K562 (cell line): Measurements from ENCODE around the gene ADAM8. TPM values are rescaled to one million over a fixed set of nuclear protein-coding genes. Genes with fewer than 3 reads are reported as not detected.

ENCODE experiments used
- ATF7 ChIP-seq: fragments of 450-650 bp; IDR thresholded peaks from 2 replicates; pipeline ENCODE4 v1.7.1; 2014; ENCODE audit warnings: mild to moderate bottlenecking, moderate library complexity
- CBFA2T2 ChIP-seq: fragments of 450-650 bp; conservative IDR thresholded peaks from 2 replicates; pipeline ENCODE4 v1.6.1; 2017; ENCODE audit warnings: mild to moderate bottlenecking
- CCAR2 ChIP-seq: fragments of 200-400 bp; formaldehyde crosslinking; IDR thresholded peaks from 2 replicates; pipeline ENCODE4 v1.6.1; 2017; ENCODE audit warnings: mild to moderate bottlenecking, low read depth, low read length
- CTCF ChIP-seq, 3 experiments: IDR thresholded peaks in 2 of 3; conservative IDR thresholded peaks in 1 of 3; 2 replicates each; pipeline ENCODE4 v1.5.1; 2011 to 2012; ENCODE audit warnings: low read length in 3 of 3, mild to moderate bottlenecking in 3 of 3, control low read depth in 2 of 3, improper control_type of control experiment in 1 of 3, inconsistent platforms in 1 of 3, low read depth in 1 of 3, mixed read lengths in 1 of 3, moderate library complexity in 1 of 3; ENCODE audit not compliant: insufficient read depth in 2 of 3
- ELK3 ChIP-seq: fragments of 450-650 bp; formaldehyde crosslinking; IDR thresholded peaks from 2 replicates; pipeline ENCODE4 v1.4.0; 2020; ENCODE audit warnings: mild to moderate bottlenecking
- ETV5 ChIP-seq: sonication (generic); formaldehyde crosslinking; IDR thresholded peaks from 2 replicates; pipeline ENCODE4 v1.4.0; 2020; ENCODE audit warnings: low read depth, mild to moderate bottlenecking, missing genetic modification reagents
- NFYB ChIP-seq: IDR thresholded peaks from 2 replicates; pipeline ENCODE4 v1.6.1; 2011; ENCODE audit warnings: mild to moderate bottlenecking, moderate library complexity; ENCODE audit not compliant: insufficient read length; ENCODE audit errors: extremely low read depth
- PURB ChIP-seq: sonication (generic); formaldehyde crosslinking; IDR thresholded peaks from 2 replicates; pipeline ENCODE4 v1.9.0; 2021; ENCODE audit warnings: low read depth, mild to moderate bottlenecking, missing genetic modification reagents
- SFPQ ChIP-seq: fragments of 200-400 bp; formaldehyde crosslinking; IDR thresholded peaks from 2 replicates; pipeline ENCODE4 v1.6.1; 2017; ENCODE audit warnings: mild to moderate bottlenecking, low read depth, low read length, moderate library complexity
- TAF15 ChIP-seq: fragments of 200-400 bp; formaldehyde crosslinking; IDR thresholded peaks from 2 replicates; pipeline ENCODE4 v1.6.1; 2017; ENCODE audit warnings: mild to moderate bottlenecking, low read depth, low read length, moderate library complexity
- TCF3 ChIP-seq: sonication (generic); formaldehyde crosslinking; IDR thresholded peaks from 2 replicates; pipeline ENCODE4 v1.4.0; 2020; ENCODE audit warnings: mild to moderate bottlenecking, missing genetic modification reagents
- TOE1 ChIP-seq, 2 experiments: fragments of 450-650 bp in 1 of 2; sonication (generic) in 1 of 2; formaldehyde crosslinking in 1 of 2; IDR thresholded peaks; 2 replicates each; pipeline versions ENCODE4 v1.7.1 to v1.8.0; 2016 to 2022; ENCODE audit warnings: borderline replicate concordance in 2 of 2, mild to moderate bottlenecking in 2 of 2, antibody characterized with exemption in 1 of 2, inconsistent platforms in 1 of 2, low read depth in 1 of 2, missing genetic modification reagents in 1 of 2, moderate library complexity in 1 of 2
- polyA plus RNA-seq, 8 experiments: library from polyadenylated mRNA; depleted of rRNA in 4 of 8; stranded (reverse) in 5 of 8; unstranded in 3 of 8; fragments of >200 nt; fragmentation: Nextera tagmentation in 2 of 8; fragmentation: Illumina TruSeq in 1 of 8; extraction: Ambion mirVana in 2 of 8; extraction: Trizol in 1 of 8; gene quantifications; 2 replicates each; pipeline versions ENCODE4 v1.2.1 to v1.2.3, GENCODE V29; 2011 to 2014; ENCODE audit warnings: inconsistent platforms in 1 of 8, missing spikeins in 1 of 8
- total RNA-seq, 7 experiments: library from RNA; depleted of rRNA in 6 of 7; stranded (reverse); fragments of >200 nt in 6 of 7; fragmentation: Illumina TruSeq in 2 of 7; extraction: Trizol in 2 of 7; gene quantifications; 2 replicates each; pipeline versions ENCODE4 v1.2.1 to v1.2.3, GENCODE V29; 2011 to 2021; ENCODE audit warnings: low replicate concordance in 1 of 7
- TF ChIP-seq, protein P1 (sequence below): fragments of 450-650 bp; IDR thresholded peaks from 2 replicates; pipeline ENCODE4 v1.6.1; 2017; ENCODE audit warnings: mild to moderate bottlenecking, moderate library complexity
- TF ChIP-seq, protein P2 (sequence below), 3 experiments: fragments of 200-800 bp in 1 of 3; fragments of 250-450 bp in 1 of 3; fragments of 450-650 bp in 1 of 3; sonication (Bioruptor Pico) in 1 of 3; sonication (Bioruptor generic) in 1 of 3; formaldehyde crosslinking in 1 of 3; IDR thresholded peaks; 2 replicates each; pipeline versions ENCODE4 v1.6.1 to v1.8.0; 2016 to 2022; ENCODE audit warnings: mild to moderate bottlenecking in 2 of 3, missing genetic modification characterization in 2 of 3, missing compliant biosample characterization in 1 of 3, moderate library complexity in 1 of 3

Gene ADAM8
- total and polyA plus RNA-seq, 9 of the 15 experiments (the other 6 are each of a cell fraction or from before 2014, with no cell fraction given) = 0.07 to 7.0 (median 1.1) TPM

- TF ChIP-seq, protein P1, sequence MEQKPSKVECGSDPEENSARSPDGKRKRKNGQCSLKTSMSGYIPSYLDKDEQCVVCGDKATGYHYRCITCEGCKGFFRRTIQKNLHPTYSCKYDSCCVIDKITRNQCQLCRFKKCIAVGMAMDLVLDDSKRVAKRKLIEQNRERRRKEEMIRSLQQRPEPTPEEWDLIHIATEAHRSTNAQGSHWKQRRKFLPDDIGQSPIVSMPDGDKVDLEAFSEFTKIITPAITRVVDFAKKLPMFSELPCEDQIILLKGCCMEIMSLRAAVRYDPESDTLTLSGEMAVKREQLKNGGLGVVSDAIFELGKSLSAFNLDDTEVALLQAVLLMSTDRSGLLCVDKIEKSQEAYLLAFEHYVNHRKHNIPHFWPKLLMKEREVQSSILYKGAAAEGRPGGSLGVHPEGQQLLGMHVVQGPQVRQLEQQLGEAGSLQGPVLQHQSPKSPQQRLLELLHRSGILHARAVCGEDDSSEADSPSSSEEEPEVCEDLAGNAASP = no peak
- TF ChIP-seq PURB (no peak), ATF7 (peak; percentile 57; the same call in 1 of the 2 replicates), CCAR2 (no peak), ELK3 (no peak), ETV5 (peak; percentile 85), CBFA2T2 (peak; percentile 88), TAF15 (no peak), TOE1 (IDR thresholded peaks at IDR 0.05; ENCODE audit: borderline replicate concordance) (no peak), TOE1 (CRISPR knock-in tag; IDR thresholded peaks at IDR 0.05; ENCODE audit: borderline replicate concordance, low read depth) (no peak), SFPQ (no peak), NFYB (no peak), CTCF (IDR thresholded peaks at IDR 0.05 in 2 of 3, conservative IDR thresholded peaks at IDR 0.05 in 1 of 3; ENCODE audit: insufficient read depth in 2 of 3, low read depth in 1 of 3, low read length in 3 of 3) (no peak), TCF3 (CRISPR knock-in tag) (peak; percentile 85)
- TF ChIP-seq, protein P2, sequence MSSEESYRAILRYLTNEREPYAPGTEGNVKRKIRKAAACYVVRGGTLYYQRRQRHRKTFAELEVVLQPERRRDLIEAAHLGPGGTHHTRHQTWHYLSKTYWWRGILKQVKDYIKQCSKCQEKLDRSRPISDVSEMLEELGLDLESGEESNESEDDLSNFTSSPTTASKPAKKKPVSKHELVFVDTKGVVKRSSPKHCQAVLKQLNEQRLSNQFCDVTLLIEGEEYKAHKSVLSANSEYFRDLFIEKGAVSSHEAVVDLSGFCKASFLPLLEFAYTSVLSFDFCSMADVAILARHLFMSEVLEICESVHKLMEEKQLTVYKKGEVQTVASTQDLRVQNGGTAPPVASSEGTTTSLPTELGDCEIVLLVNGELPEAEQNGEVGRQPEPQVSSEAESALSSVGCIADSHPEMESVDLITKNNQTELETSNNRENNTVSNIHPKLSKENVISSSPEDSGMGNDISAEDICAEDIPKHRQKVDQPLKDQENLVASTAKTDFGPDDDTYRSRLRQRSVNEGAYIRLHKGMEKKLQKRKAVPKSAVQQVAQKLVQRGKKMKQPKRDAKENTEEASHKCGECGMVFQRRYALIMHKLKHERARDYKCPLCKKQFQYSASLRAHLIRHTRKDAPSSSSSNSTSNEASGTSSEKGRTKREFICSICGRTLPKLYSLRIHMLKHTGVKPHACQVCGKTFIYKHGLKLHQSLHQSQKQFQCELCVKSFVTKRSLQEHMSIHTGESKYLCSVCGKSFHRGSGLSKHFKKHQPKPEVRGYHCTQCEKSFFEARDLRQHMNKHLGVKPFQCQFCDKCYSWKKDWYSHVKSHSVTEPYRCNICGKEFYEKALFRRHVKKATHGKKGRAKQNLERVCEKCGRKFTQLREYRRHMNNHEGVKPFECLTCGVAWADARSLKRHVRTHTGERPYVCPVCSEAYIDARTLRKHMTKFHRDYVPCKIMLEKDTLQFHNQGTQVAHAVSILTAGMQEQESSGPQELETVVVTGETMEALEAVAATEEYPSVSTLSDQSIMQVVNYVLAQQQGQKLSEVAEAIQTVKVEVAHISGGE (CRISPR knock-in tag; IDR thresholded peaks at IDR 0.05) = no peak
Measured at GRCh38 chr10:133245439-133246235, 31.0 kb downstream of the ADAM8 start (continued).
